ENCODE results near the gene AAMP. TPM values are rescaled to one million over a fixed set of nuclear protein-coding genes. Genes with fewer than 3 reads are reported as not detected.

The AAMP gene
- total RNA-seq, 4 donors from 2014 or later: 87.1 to 134 (median 96.0) TPM

- Histone ChIP-seq H3K36me3 (no peaks in the 10 kb centered on the region), H3K4me3 (no peak overlapping the region), H3K4me1 (no peaks in the 10 kb centered on the region), H3K27me3 (no peaks in the 10 kb centered on the region), H3K27ac (no peak overlapping the region), H3K9me3 (no peaks in the 10 kb centered on the region)
- TF ChIP-seq CTCF (IDR thresholded peaks at IDR 0.05 in 4 of 5, conservative IDR thresholded peaks at IDR 0.05 in 1 of 5) (no peak), POLR2A (IDR thresholded peaks at IDR 0.05) (no peak)
- intact Hi-C loops (cut with DNase I; ENCODE audit: low total_unique reads): no loop called here
- ATAC-seq (no peak), DNase-seq (no peak)
- in situ Hi-C loops (cut with MboI; ENCODE audit: low sequenced_read_pairs in 4 of 4): loop anchor here in 1 of 4 donors (25.0 kb wide), 1 partner anchor 151 kb away; no protein-coding TSS in a partner anchor
Measured at GRCh38 chr2:218310853-218311540, 41.1 kb upstream of the AAMP start.

DNA sequence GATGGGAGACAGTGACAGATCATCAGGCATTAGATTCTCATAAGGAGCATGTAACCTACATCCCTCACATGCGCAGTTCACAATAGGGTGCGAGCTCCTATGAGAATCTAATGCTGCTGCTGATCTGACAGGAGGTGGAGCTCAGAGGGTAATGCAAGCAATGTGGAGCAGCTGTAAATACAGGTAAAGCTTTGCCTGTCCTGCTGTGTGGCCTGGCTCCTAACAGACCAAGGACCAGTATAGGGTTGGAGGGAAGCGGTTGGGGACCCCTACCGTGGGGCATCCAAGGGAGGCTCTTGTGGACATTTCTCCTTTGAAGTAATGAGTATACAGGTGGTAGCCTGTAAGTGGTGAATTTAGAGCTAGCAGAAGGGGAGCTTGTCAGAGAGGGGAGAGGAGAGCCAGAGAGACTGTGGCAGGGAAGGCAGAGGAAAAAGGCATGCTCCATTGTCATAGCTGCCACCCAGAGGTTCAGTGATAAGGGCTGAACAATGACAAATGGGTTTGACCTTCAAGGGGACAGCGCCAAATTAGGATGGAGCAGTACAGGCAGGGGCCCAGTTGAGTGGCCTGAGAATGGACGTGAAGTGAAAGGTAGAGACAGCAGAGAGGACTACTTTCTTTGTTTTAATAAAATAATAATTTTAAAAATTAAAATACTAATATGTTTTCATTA is 37.6 kb upstream of the AAMP start:
- Histone ChIP-seq H3K27me3 (no peaks in the 10 kb centered on the region), H3K4me1 (no peaks in the 10 kb centered on the region), H3K4me3 (no peak overlapping the region), H3K36me3 (no peaks in the 10 kb centered on the region), H3K9me3 (no peaks in the 10 kb centered on the region), H3K27ac (no peak overlapping the region)
- TF ChIP-seq POLR2A (IDR thresholded peaks at IDR 0.05) (no peak), CTCF (IDR thresholded peaks at IDR 0.05 in 4 of 5, conservative IDR thresholded peaks at IDR 0.05 in 1 of 5) (no peak)
- DNase-seq (no peak), ATAC-seq (no peak)
- in situ Hi-C loops (cut with MboI; ENCODE audit: low sequenced_read_pairs in 4 of 4) (loop anchor here (5.0 to 25.0 kb wide), 4 partner anchors 77 to 160 kb away; partner anchors contain the start of gene SLC11A1 (in 2 of the 4)), intact Hi-C loops (cut with DNase I; ENCODE audit: low total_unique reads) (loop anchor here (10.0 kb wide), 1 partner anchor 47 kb away; the partner anchor contains the start of gene CATIP)

GRCh38 chr2:218306184-218306920 is 36.4 kb upstream of the AAMP start:
- no peak for TF ChIP-seq POLR2A (IDR thresholded peaks at IDR 0.05)
- intact Hi-C loops (cut with DNase I; ENCODE audit: low total_unique reads) (loop anchor here (10.0 kb wide), 1 partner anchor 48 kb away; the partner anchor contains the start of gene CATIP), in situ Hi-C loops (cut with MboI; ENCODE audit: low sequenced_read_pairs in 4 of 4) (loop anchor here (5.0 to 25.0 kb wide), 4 partner anchors 78 to 161 kb away; partner anchors contain the start of gene SLC11A1 (in 2 of the 4))
- DNase-seq: no peak
- H3K36me3 ChIP-seq: no peaks in the 10 kb centered on the region
- no peak overlapping the region for H3K27ac ChIP-seq
- H3K4me3 ChIP-seq: no peak overlapping the region
- no peaks in the 10 kb centered on the region for H3K4me1 ChIP-seq
- H3K9me3 ChIP-seq: no peaks in the 10 kb centered on the region
- H3K27me3 ChIP-seq: no peaks in the 10 kb centered on the region
- ATAC-seq: no peak

- in situ Hi-C loops (cut with MboI; ENCODE audit: low sequenced_read_pairs in 4 of 4): loop anchor here (5.0 to 25.0 kb wide), 4 partner anchors 79 to 162 kb away; partner anchors contain the start of gene SLC11A1 (in 2 of the 4)
- no peaks in the 10 kb centered on the region for H3K9me3 ChIP-seq
- intact Hi-C loops (cut with DNase I; ENCODE audit: low total_unique reads): loop anchor here (10.0 kb wide), 1 partner anchor 49 kb away; the partner anchor contains the start of gene CATIP
Measured at GRCh38 chr2:218305383-218305782, 35.4 kb upstream of the AAMP start.

More at GRCh38 chr2:218305383-218305782, 35.4 kb upstream of the AAMP start:
- TF ChIP-seq CTCF (IDR thresholded peaks at IDR 0.05 in 4 of 5, conservative IDR thresholded peaks at IDR 0.05 in 1 of 5): no peak
- no peak for TF ChIP-seq POLR2A (IDR thresholded peaks at IDR 0.05)
- Histone ChIP-seq H3K27me3 (no peaks in the 10 kb centered on the region), H3K4me1 (no peaks in the 10 kb centered on the region), H3K27ac (no peak overlapping the region), H3K36me3 (no peaks in the 10 kb centered on the region), H3K4me3 (no peak overlapping the region)
- no peak for ATAC-seq
- DNase-seq: no peak

Measured in gastrocnemius medialis (tissue), 4 donors.